GM12873 (cell line): ENCODE results near the gene PIANP.
A peak's percentile ranks its signal among the peaks of the same experiment; 100 is the strongest.

Source experiments
- CTCF ChIP-seq: IDR thresholded peaks from 2 replicates; pipeline ENCODE4 v1.5.1; 2012; ENCODE audit warnings: low read depth, mild to moderate bottlenecking, moderate library complexity, low read length, control low read depth; ENCODE audit not compliant: insufficient read depth; ENCODE audit errors: missing control alignments

Gene PIANP

DNA sequence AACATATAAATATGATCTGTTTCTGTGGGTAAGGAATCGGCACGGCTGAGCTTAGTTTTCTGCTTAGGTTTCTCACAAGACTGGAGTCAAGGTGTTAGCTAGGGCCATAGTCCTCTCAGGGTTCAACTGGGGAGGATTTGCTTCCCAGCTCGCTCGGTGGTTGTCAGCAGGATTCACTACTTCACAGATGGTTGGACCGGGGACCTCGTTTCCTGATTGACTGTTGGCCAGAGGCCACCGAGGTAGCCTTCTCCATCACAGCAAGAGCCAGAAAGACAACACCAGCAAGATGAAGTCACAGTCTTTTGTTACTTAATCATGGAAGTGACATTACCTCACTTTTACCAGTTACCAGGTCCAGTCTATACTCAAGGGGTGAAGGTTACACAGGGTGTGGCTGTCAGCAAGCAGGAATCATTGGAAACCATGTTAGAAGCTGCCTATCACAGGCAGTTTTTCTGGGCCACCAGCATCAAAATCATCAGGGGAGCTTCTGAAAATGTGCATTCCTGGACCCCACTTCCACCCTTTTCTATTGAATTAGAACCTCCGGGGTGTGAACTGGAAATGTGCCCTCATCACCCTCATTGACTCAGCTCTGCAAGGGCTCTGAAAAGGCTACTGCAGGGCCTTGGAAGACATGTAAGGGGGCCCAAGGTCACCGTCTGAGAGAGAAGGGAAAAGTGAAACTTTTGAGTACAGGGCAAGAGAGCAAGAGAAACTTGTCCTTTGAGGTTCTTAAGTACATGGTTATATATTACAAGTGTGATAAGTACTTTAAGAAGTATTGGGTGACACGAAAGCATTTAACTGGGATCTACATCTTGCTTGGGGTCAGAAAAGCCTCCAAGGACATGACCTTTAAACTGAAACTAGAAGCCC is 34.1 kb upstream of the PIANP start:
- TF ChIP-seq CTCF = no peak

- TF ChIP-seq CTCF = peak; percentile 18
These were observed 29.6 kb upstream of the PIANP start for GRCh38 chr12:6730169-6730568.

DNA sequence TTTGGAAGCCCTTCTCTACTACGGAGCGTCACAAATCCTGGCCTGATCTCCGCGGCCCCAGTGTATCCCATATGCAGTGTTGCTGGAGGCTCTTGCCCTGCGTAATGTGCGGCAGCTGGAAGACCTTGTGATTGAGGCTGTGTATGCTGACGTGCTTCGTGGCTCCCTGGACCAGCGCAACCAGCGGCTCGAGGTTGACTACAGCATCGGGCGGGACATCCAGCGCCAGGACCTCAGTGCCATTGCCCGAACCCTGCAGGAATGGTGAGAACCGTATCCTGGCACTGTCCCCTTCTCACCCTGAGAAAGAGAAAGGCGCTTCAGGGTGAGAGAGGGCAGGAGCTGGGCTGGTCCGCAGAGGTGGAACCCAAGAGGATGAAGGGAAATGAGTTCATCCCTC is 28.6 kb upstream of the PIANP start:
- TF ChIP-seq CTCF = no peak

GRCh38 chr12:6725350-6725749 is 24.7 kb upstream of the PIANP start:
- no peak for TF ChIP-seq CTCF

- TF ChIP-seq CTCF = no peak
These were observed 23.8 kb upstream of the PIANP start for GRCh38 chr12:6724409-6724797.

DNA sequence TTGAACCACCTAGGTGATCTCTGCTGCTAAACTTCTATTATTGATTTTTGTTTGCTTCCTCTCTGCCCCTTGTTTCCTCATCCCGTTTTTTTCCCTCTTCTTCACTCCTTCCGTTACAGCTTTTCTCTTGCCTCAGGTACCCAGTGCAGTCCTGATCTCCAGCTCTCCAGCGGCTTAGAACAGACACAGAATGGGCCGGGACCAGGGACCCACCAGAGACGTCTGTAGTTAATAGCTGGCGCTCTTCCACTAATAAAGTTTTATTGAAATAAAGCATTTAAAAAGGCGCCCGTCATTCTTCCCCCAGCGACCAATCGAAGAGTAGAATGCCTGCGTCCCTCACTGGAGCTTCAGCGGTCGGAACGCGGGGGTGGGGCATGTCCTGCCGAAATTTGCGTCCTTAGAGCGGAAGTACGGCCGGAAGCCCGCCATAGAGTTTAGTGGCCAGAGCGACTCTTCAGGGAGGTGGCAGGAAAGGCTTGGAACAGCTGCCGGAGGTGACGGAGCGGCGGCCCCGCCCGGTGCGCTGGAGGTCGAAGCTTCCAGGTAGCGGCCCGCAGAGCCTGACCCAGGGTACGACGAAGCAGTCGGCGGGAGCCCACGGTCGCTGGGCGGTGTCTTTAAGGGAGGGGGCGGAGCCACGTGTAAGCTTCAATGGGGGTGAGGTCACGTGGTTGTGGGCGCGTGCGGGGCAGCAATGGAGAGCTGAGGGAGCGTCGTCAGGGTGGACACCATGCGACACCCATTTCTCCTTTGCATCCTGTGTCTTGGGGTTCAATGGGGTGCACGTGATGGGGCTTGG is 23.2 kb upstream of the PIANP start, which contains the start of gene COPS7A:
COPS7A (plus strand) TSS at position 440 of the 802 bp plus-strand sequence. CDS start 611 bp downstream, outside the sequence.
- TF ChIP-seq CTCF = no peak

GRCh38 chr12:6722863-6723262 is 22.2 kb upstream of the PIANP start:
- no peak for TF ChIP-seq CTCF
